ENCODE measurements around the gene TPSAB1. TPM values are rescaled to one million over a fixed set of nuclear protein-coding genes. Genes with fewer than 3 reads are reported as not detected.

Gene TPSAB1
- total RNA-seq, 1 experiment from 2014 or later = not detected

DNA sequence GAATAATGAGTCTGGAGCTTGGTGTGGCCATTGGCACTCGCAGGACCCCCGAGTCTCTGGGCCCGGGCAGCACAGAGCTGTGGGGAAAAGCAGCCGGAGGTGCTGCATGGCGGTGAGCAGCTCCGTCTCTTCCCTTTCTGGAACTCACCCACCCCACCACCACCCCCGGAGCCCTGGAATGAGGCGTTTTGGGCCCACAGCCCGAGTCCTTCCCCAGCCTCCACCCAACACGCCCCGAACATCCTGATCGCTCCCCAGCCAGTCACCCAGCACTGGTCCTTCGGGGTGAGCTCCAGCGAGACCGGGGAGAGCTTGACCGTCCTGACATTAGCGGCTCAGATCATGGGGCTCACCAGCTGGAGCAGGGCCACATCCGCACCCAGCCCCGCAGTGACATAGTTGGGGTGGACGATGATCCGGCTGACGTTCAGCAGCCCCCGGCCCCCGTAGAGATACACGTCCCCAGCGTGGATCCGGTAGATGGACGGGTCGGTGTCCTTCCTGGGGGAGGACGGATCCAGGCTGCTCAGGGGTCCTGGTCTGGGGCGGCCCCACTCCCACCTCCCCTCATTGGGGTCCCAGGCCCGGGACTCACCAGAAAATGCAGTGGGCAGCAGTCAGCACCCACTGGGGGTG, 21.8 kb downstream of the TPSAB1 start:
- H3K27ac ChIP-seq (ENCODE audit: low read length) = no peak overlapping the region
- TF ChIP-seq, protein P1, sequence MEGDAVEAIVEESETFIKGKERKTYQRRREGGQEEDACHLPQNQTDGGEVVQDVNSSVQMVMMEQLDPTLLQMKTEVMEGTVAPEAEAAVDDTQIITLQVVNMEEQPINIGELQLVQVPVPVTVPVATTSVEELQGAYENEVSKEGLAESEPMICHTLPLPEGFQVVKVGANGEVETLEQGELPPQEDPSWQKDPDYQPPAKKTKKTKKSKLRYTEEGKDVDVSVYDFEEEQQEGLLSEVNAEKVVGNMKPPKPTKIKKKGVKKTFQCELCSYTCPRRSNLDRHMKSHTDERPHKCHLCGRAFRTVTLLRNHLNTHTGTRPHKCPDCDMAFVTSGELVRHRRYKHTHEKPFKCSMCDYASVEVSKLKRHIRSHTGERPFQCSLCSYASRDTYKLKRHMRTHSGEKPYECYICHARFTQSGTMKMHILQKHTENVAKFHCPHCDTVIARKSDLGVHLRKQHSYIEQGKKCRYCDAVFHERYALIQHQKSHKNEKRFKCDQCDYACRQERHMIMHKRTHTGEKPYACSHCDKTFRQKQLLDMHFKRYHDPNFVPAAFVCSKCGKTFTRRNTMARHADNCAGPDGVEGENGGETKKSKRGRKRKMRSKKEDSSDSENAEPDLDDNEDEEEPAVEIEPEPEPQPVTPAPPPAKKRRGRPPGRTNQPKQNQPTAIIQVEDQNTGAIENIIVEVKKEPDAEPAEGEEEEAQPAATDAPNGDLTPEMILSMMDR (IDR thresholded peaks at IDR 0.05) = no peak
- TF ChIP-seq POLR2AphosphoS5 (IDR thresholded peaks at IDR 0.05; ENCODE audit: low read depth, low read length) (no peak), SIN3A (IDR thresholded peaks at IDR 0.05; ENCODE audit: borderline replicate concordance, insufficient read depth, low read depth, low read length) (no peak), TCF7L2 (IDR thresholded peaks at IDR 0.05; ENCODE audit: low read depth, low read length) (no peak)
- TF ChIP-seq, protein P2, sequence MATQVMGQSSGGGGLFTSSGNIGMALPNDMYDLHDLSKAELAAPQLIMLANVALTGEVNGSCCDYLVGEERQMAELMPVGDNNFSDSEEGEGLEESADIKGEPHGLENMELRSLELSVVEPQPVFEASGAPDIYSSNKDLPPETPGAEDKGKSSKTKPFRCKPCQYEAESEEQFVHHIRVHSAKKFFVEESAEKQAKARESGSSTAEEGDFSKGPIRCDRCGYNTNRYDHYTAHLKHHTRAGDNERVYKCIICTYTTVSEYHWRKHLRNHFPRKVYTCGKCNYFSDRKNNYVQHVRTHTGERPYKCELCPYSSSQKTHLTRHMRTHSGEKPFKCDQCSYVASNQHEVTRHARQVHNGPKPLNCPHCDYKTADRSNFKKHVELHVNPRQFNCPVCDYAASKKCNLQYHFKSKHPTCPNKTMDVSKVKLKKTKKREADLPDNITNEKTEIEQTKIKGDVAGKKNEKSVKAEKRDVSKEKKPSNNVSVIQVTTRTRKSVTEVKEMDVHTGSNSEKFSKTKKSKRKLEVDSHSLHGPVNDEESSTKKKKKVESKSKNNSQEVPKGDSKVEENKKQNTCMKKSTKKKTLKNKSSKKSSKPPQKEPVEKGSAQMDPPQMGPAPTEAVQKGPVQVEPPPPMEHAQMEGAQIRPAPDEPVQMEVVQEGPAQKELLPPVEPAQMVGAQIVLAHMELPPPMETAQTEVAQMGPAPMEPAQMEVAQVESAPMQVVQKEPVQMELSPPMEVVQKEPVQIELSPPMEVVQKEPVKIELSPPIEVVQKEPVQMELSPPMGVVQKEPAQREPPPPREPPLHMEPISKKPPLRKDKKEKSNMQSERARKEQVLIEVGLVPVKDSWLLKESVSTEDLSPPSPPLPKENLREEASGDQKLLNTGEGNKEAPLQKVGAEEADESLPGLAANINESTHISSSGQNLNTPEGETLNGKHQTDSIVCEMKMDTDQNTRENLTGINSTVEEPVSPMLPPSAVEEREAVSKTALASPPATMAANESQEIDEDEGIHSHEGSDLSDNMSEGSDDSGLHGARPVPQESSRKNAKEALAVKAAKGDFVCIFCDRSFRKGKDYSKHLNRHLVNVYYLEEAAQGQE (IDR thresholded peaks at IDR 0.05; ENCODE audit: insufficient read depth in 1 of 2, low read depth in 2 of 2, low read length in 1 of 2) = no peak
- intact Hi-C loops (cut with micrococcal nuclease; ENCODE audit: unreplicated experiment) = no loop called here
- H3K9me3 ChIP-seq (ENCODE audit: control insufficient read depth, insufficient read depth, low read depth, low read length) = no peaks in the 10 kb centered on the region
- in situ Hi-C loops (cut with HindIII; ENCODE audit: low pct_unique_long_range_greater_than_20kb, low sequenced_read_pairs) = no loop called here
- BruUV-seq (replicated peaks) = no TSS peak
- no peaks in the 10 kb centered on the region for H3K27me3 ChIP-seq (ENCODE audit: control insufficient read depth, insufficient read depth, low read length)
- ChIA-PET CTCF (no interaction called here), POLR2A (no interaction called here)
- H3K4me1 ChIP-seq (ENCODE audit: control insufficient read depth, insufficient read depth, low read length) = no peaks in the 10 kb centered on the region; the same call in 1 of the 2 replicates
- H3K36me3 ChIP-seq (ENCODE audit: control insufficient read depth, insufficient read depth, low read length) = no peaks in the 10 kb centered on the region
- DNase-seq (ENCODE audit: low read depth, low spot score) (no peak), ATAC-seq (no peak)
- no peak overlapping the region for H3K4me3 ChIP-seq (ENCODE audit: low read depth in 2 of 2, low read length in 2 of 2)

DNA sequence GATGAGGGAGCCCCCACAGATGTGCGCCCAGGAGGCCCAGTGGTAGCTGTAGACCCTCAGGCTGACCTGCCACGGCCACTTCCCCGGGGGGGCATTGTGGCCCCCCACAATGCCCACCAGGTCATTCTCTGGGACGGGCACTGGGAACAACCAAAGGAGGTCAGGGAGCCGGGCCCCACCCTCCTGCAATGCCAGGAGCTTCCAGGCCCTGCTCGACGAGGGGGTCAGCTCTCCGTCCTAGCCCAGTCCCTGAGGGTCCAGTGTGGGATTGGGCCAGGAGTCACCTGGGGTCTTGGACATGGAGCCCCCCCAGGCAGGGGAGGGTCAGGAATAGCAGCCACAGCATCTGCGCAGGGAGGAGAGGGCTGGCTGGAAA, 22.3 kb downstream of the TPSAB1 start:
- no peaks in the 10 kb centered on the region for H3K27me3 ChIP-seq (ENCODE audit: control insufficient read depth, insufficient read depth, low read length)
- intact Hi-C loops (cut with micrococcal nuclease; ENCODE audit: unreplicated experiment) = no loop called here
- no peaks in the 10 kb centered on the region; the same call in 1 of the 2 replicates for H3K4me1 ChIP-seq (ENCODE audit: control insufficient read depth, insufficient read depth, low read length)
- DNase-seq (ENCODE audit: low read depth, low spot score) (no peak), ATAC-seq (no peak)
- no TSS peak for BruUV-seq (replicated peaks)
- POLR2A ChIA-PET = no interaction called here
- H3K27ac ChIP-seq (ENCODE audit: low read length) = no peak overlapping the region
- in situ Hi-C loops (cut with HindIII; ENCODE audit: low pct_unique_long_range_greater_than_20kb, low sequenced_read_pairs) = no loop called here
- no peak overlapping the region for H3K4me3 ChIP-seq (ENCODE audit: low read depth in 2 of 2, low read length in 2 of 2)
- TF ChIP-seq SIN3A (IDR thresholded peaks at IDR 0.05; ENCODE audit: borderline replicate concordance, insufficient read depth, low read depth, low read length) (no peak), POLR2AphosphoS5 (IDR thresholded peaks at IDR 0.05; ENCODE audit: low read depth, low read length) (no peak), TCF7L2 (IDR thresholded peaks at IDR 0.05; ENCODE audit: low read depth, low read length) (no peak)
- TF ChIP-seq, protein P1 (IDR thresholded peaks at IDR 0.05) = no peak
- TF ChIP-seq, protein P2 (IDR thresholded peaks at IDR 0.05; ENCODE audit: insufficient read depth in 1 of 2, low read depth in 2 of 2, low read length in 1 of 2) = no peak
- no peaks in the 10 kb centered on the region for H3K36me3 ChIP-seq (ENCODE audit: control insufficient read depth, insufficient read depth, low read length)
- H3K9me3 ChIP-seq (ENCODE audit: control insufficient read depth, insufficient read depth, low read depth, low read length) = no peaks in the 10 kb centered on the region
- CTCF ChIA-PET = no interaction called here
